H54 (cell line): ENCODE results near the gene HIRA.
A peak's percentile ranks its signal among the peaks of the same experiment; 100 is the strongest.
"Not testable (repeated sequence)": the region's sequence is repeated elsewhere in the genome, so short reads cannot be mapped to it uniquely, and the experiment has no call there.

ENCODE experiments used
- DNase-seq: peaks from one replicate; pipeline ENCODE4 v3.0.0; 2011; ENCODE audit warnings: low spot score, mixed read lengths; ENCODE audit not compliant: insufficient read length
- FAIRE-seq: peaks from 3 replicates; lab custom pipeline; 2011; peaks lifted over from hg19 to GRCh38; lab: Jason Lieb, UNC
- POLR2A ChIP-seq: IDR thresholded peaks from 2 replicates; pipeline ENCODE4 v1.6.1; 2011; ENCODE audit warnings: low read depth, mild to moderate bottlenecking, low read length

HIRA gene

GRCh38 chr22:19455585-19456370 is 24.2 kb upstream of the HIRA start:
- no peak for FAIRE-seq
- TF ChIP-seq POLR2A = no peak

GRCh38 chr22:19455033-19455432 is 23.5 kb upstream of the HIRA start:
- DNase-seq = no peak

More at GRCh38 chr22:19455585-19456370, 24.2 kb upstream of the HIRA start:
- no peak for DNase-seq

GRCh38 chr22:19454156-19454555 is 22.6 kb upstream of the HIRA start:
- FAIRE-seq (no peak), DNase-seq (no peak)
- no peak for TF ChIP-seq POLR2A

More at GRCh38 chr22:19455033-19455432, 23.5 kb upstream of the HIRA start:
- FAIRE-seq = no peak
- no peak for TF ChIP-seq POLR2A

GRCh38 chr22:19453718-19454117 is 22.2 kb upstream of the HIRA start:
- FAIRE-seq (no peak), DNase-seq (no peak)
- no peak for TF ChIP-seq POLR2A

- FAIRE-seq = no peak
- TF ChIP-seq POLR2A = no peak
- DNase-seq = no peak
Observed at GRCh38 chr22:19451570-19451969, 20.0 kb upstream of the HIRA start.

- DNase-seq (no peak), FAIRE-seq (no peak)
- TF ChIP-seq POLR2A = no peak
Observed at GRCh38 chr22:19450363-19451175, 19.0 kb upstream of the HIRA start.

- DNase-seq (no peak), FAIRE-seq (no peak)
- TF ChIP-seq POLR2A = no peak
Observed at GRCh38 chr22:19449422-19449767, 17.9 kb upstream of the HIRA start.

GRCh38 chr22:19448739-19449421 is 17.3 kb upstream of the HIRA start:
- FAIRE-seq (no peak), DNase-seq (no peak)
- TF ChIP-seq POLR2A = no peak

- no peak for TF ChIP-seq POLR2A
- FAIRE-seq = no peak
- DNase-seq = peak; percentile 50
Observed at GRCh38 chr22:19448076-19448607, 16.6 kb upstream of the HIRA start.

GRCh38 chr22:19447330-19448075 is 16.0 kb upstream of the HIRA start, which contains the start of gene C22orf39:
TSS of gene C22orf39 (minus strand) at chr22:19447711. CDS start at chr22:19447688, 23 bp downstream.
- peak; percentile 71 for DNase-seq
- no peak for FAIRE-seq
- TF ChIP-seq POLR2A = peak; percentile 53

GRCh38 chr22:19446603-19447329 is 15.2 kb upstream of the HIRA start:
- no peak for DNase-seq
- no peak for FAIRE-seq
- TF ChIP-seq POLR2A = no peak

GRCh38 chr22:19445279-19445982 is 13.9 kb upstream of the HIRA start:
- FAIRE-seq, DNase-seq: not testable (repeated sequence)
